Activated naive CD8-positive, alpha-beta T cell treated with anti-CD3 and anti-CD28 coated beads for 36 hours (primary cell): ENCODE data around the gene IQCE. TPM values are rescaled to one million over a fixed set of nuclear protein-coding genes. Genes with fewer than 3 reads are reported as not detected.
"Not testable (repeated sequence)": the region's sequence is repeated elsewhere in the genome, so short reads cannot be mapped to it uniquely, and the experiment has no call there.

Source experiments
- DNase-seq: peaks from one replicate; pipeline ENCODE4 v3.0.0; 2021
- H3K27ac Mint-ChIP-seq: one replicate; pipeline ENCODE4 v1.8.0; 2022; ENCODE audit warnings: mild to moderate bottlenecking, moderate library complexity, mixed read lengths
- H3K27me3 Mint-ChIP-seq: one replicate; pipeline ENCODE4 v1.8.0; 2022; ENCODE audit warnings: mild to moderate bottlenecking, mixed read lengths
- H3K36me3 Mint-ChIP-seq: one replicate; pipeline ENCODE4 v1.8.0; 2021; ENCODE audit warnings: mild to moderate bottlenecking, mixed read lengths
- H3K4me1 Mint-ChIP-seq: one replicate; pipeline ENCODE4 v1.8.0; 2021; ENCODE audit warnings: mixed read lengths
- H3K4me3 Mint-ChIP-seq: one replicate; pipeline ENCODE4 v1.8.0; 2022; ENCODE audit warnings: mild to moderate bottlenecking, moderate library complexity, mixed read lengths
- H3K9me3 Mint-ChIP-seq: one replicate; pipeline ENCODE4 v1.8.0; 2022; ENCODE audit warnings: mixed read lengths
- total RNA-seq, 2 experiments: library from RNA; stranded (reverse); gene quantifications; one replicate each; pipeline ENCODE4 v1.2.3, GENCODE V29; 2021

IQCE gene
- total RNA-seq, 2 experiments from 2014 or later, result 5.4 to 6.1 TPM

- H3K9me3 Mint-ChIP-seq, result no peaks in the 10 kb centered on the region
- H3K27ac Mint-ChIP-seq, result no peak overlapping the region
- no peak for DNase-seq
- H3K4me3 Mint-ChIP-seq, result no peak overlapping the region
- peaks cover 9% of the 10 kb centered on the region for H3K36me3 Mint-ChIP-seq
- H3K27me3 Mint-ChIP-seq, result no peaks in the 10 kb centered on the region
- H3K4me1 Mint-ChIP-seq, result peaks cover 59% of the 10 kb centered on the region
Observed at GRCh38 chr7:2525658-2526630, 32.8 kb upstream of the IQCE start.

GRCh38 chr7:2526659-2527504 lies 31.9 kb upstream of the IQCE start:
- H3K36me3 Mint-ChIP-seq, result peaks cover 7% of the 10 kb centered on the region
- H3K4me1 Mint-ChIP-seq, result peaks cover 57% of the 10 kb centered on the region
- H3K27ac Mint-ChIP-seq, result no peak overlapping the region
- no peaks in the 10 kb centered on the region for H3K9me3 Mint-ChIP-seq
- no peaks in the 10 kb centered on the region for H3K27me3 Mint-ChIP-seq
- H3K4me3 Mint-ChIP-seq, result no peak overlapping the region
- no peak for DNase-seq

GRCh38 chr7:2527505-2528467 lies 31.0 kb upstream of the IQCE start:
- H3K27ac Mint-ChIP-seq, result peak overlapping the region; percentile 80
- H3K4me1 Mint-ChIP-seq, result peaks cover 49% of the 10 kb centered on the region
- DNase-seq, result peak; percentile 55
- peaks cover 4% of the 10 kb centered on the region for H3K36me3 Mint-ChIP-seq
- H3K27me3 Mint-ChIP-seq, result no peaks in the 10 kb centered on the region
- peak overlapping the region; percentile 38 for H3K4me3 Mint-ChIP-seq
- H3K9me3 Mint-ChIP-seq, result no peaks in the 10 kb centered on the region

GRCh38 chr7:2528481-2529095 lies 30.2 kb upstream of the IQCE start:
- DNase-seq, result no peak
- peaks cover 43% of the 10 kb centered on the region for H3K4me1 Mint-ChIP-seq
- no peaks in the 10 kb centered on the region for H3K9me3 Mint-ChIP-seq
- peak overlapping the region; percentile 80 for H3K27ac Mint-ChIP-seq
- H3K36me3 Mint-ChIP-seq, result no peaks in the 10 kb centered on the region
- H3K27me3 Mint-ChIP-seq, result no peaks in the 10 kb centered on the region
- peak overlapping the region; percentile 38 for H3K4me3 Mint-ChIP-seq

- H3K9me3 Mint-ChIP-seq, result no peaks in the 10 kb centered on the region
- peak overlapping the region; percentile 61 for H3K4me3 Mint-ChIP-seq
- no peaks in the 10 kb centered on the region for H3K36me3 Mint-ChIP-seq
- H3K4me1 Mint-ChIP-seq, result peaks cover 43% of the 10 kb centered on the region
- H3K27ac Mint-ChIP-seq, result peak overlapping the region; percentile 91
- peak; percentile 68 for DNase-seq
- no peaks in the 10 kb centered on the region for H3K27me3 Mint-ChIP-seq
Observed at GRCh38 chr7:2529161-2530070, 29.4 kb upstream of the IQCE start.

GRCh38 chr7:2530071-2530987 lies 28.4 kb upstream of the IQCE start:
- Mint-ChIP-seq H3K27me3 (no peaks in the 10 kb centered on the region), H3K4me1 (peaks cover 43% of the 10 kb centered on the region), H3K36me3 (no peaks in the 10 kb centered on the region)

GRCh38 chr7:2530994-2531795 lies 27.6 kb upstream of the IQCE start:
- peaks cover 40% of the 10 kb centered on the region for H3K4me1 Mint-ChIP-seq

More at GRCh38 chr7:2530071-2530987, 28.4 kb upstream of the IQCE start:
- H3K4me3 Mint-ChIP-seq, result peak overlapping the region; percentile 61
- H3K9me3 Mint-ChIP-seq, result no peaks in the 10 kb centered on the region
- peak; percentile 83 for DNase-seq
- peak overlapping the region; percentile 91 for H3K27ac Mint-ChIP-seq

GRCh38 chr7:2531796-2532110 lies 27.0 kb upstream of the IQCE start:
- H3K4me3 Mint-ChIP-seq, H3K27me3 Mint-ChIP-seq, H3K9me3 Mint-ChIP-seq, H3K36me3 Mint-ChIP-seq, H3K27ac Mint-ChIP-seq, DNase-seq: not testable (repeated sequence)
- H3K4me1 Mint-ChIP-seq, result peaks cover 39% of the 10 kb centered on the region

More at GRCh38 chr7:2530994-2531795, 27.6 kb upstream of the IQCE start:
- H3K27ac Mint-ChIP-seq, result peak overlapping the region; percentile 91
- H3K4me3 Mint-ChIP-seq, result peak overlapping the region; percentile 61
- H3K36me3 Mint-ChIP-seq, DNase-seq, H3K27me3 Mint-ChIP-seq, H3K9me3 Mint-ChIP-seq: not testable (repeated sequence)

- not testable (repeated sequence) for H3K9me3 Mint-ChIP-seq, H3K4me3 Mint-ChIP-seq, H3K36me3 Mint-ChIP-seq, H3K27me3 Mint-ChIP-seq, DNase-seq
- peak overlapping the region; percentile 16 for H3K27ac Mint-ChIP-seq
- peaks cover 35% of the 10 kb centered on the region for H3K4me1 Mint-ChIP-seq
Observed at GRCh38 chr7:2532199-2532772, 26.5 kb upstream of the IQCE start.

- H3K36me3 Mint-ChIP-seq, H3K27ac Mint-ChIP-seq, H3K4me3 Mint-ChIP-seq, H3K9me3 Mint-ChIP-seq, H3K27me3 Mint-ChIP-seq, DNase-seq: not testable (repeated sequence)
- H3K4me1 Mint-ChIP-seq, result peaks cover 30% of the 10 kb centered on the region
Observed at GRCh38 chr7:2532816-2533215, 26.0 kb upstream of the IQCE start.

- H3K4me3 Mint-ChIP-seq, H3K27me3 Mint-ChIP-seq, H3K9me3 Mint-ChIP-seq, H3K36me3 Mint-ChIP-seq, H3K27ac Mint-ChIP-seq, DNase-seq: not testable (repeated sequence)
- peaks cover 23% of the 10 kb centered on the region for H3K4me1 Mint-ChIP-seq
Observed at GRCh38 chr7:2533566-2533965, 25.2 kb upstream of the IQCE start.

- not testable (repeated sequence) for H3K27ac Mint-ChIP-seq, H3K9me3 Mint-ChIP-seq, H3K36me3 Mint-ChIP-seq, H3K27me3 Mint-ChIP-seq, H3K4me3 Mint-ChIP-seq, DNase-seq
- peaks cover 16% of the 10 kb centered on the region for H3K4me1 Mint-ChIP-seq
Observed at GRCh38 chr7:2534214-2534613, 24.6 kb upstream of the IQCE start.
